ENCODE data around the gene CAMK2N1. TPM values are rescaled to one million over a fixed set of nuclear protein-coding genes. Genes with fewer than 3 reads are reported as not detected.

The CAMK2N1 gene
- total RNA-seq, 1 donor, result 0.36 TPM

- no peak overlapping the region for H2AFZ ChIP-seq (ENCODE audit: low read length)
- no peak overlapping the region for H3K27ac ChIP-seq (ENCODE audit: low read depth, low read length)
- peak; percentile 58 for DNase-seq (ENCODE audit: insufficient read length, low spot score, missing footprints)
- H3K4me2 ChIP-seq (ENCODE audit: insufficient read depth, low read length), result no peak overlapping the region
- no peaks in the 10 kb centered on the region for H4K20me1 ChIP-seq (ENCODE audit: insufficient read depth, low read length)
- H3K27me3 ChIP-seq (ENCODE audit: insufficient read depth, low read length), result peaks cover 49% of the 10 kb centered on the region
- H3K79me2 ChIP-seq (ENCODE audit: insufficient read depth, low read length), result no peaks in the 10 kb centered on the region
- no peak overlapping the region for H3K4me3 ChIP-seq (ENCODE audit: insufficient read depth, low read length)
- H3K4me1 ChIP-seq (ENCODE audit: insufficient read depth, low read length), result no peaks in the 10 kb centered on the region
- TF ChIP-seq CTCF (IDR thresholded peaks at IDR 0.05; ENCODE audit: extremely low read depth, low read depth, low read length), result no peak
- no peaks in the 10 kb centered on the region for H3K36me3 ChIP-seq (ENCODE audit: insufficient read depth, low read length)
- no peaks in the 10 kb centered on the region for H3K9me3 ChIP-seq (ENCODE audit: low read depth, low read length)
Observed at GRCh38 chr1:20480951-20481617, 4.9 kb downstream of the CAMK2N1 start.

GRCh38 chr1:20480243-20480944 is 5.6 kb downstream of the CAMK2N1 start:
- H2AFZ ChIP-seq (ENCODE audit: low read length), result no peak overlapping the region
- H3K4me1 ChIP-seq (ENCODE audit: insufficient read depth, low read length), result no peaks in the 10 kb centered on the region
- peaks cover 52% of the 10 kb centered on the region for H3K27me3 ChIP-seq (ENCODE audit: insufficient read depth, low read length)
- no peaks in the 10 kb centered on the region for H3K36me3 ChIP-seq (ENCODE audit: insufficient read depth, low read length)
- no peak overlapping the region for H3K4me2 ChIP-seq (ENCODE audit: insufficient read depth, low read length)
- TF ChIP-seq CTCF (IDR thresholded peaks at IDR 0.05; ENCODE audit: extremely low read depth, low read depth, low read length), result no peak
- no peak overlapping the region for H3K27ac ChIP-seq (ENCODE audit: low read depth, low read length)
- H3K9me3 ChIP-seq (ENCODE audit: low read depth, low read length), result no peaks in the 10 kb centered on the region
- no peaks in the 10 kb centered on the region for H3K79me2 ChIP-seq (ENCODE audit: insufficient read depth, low read length)
- H3K4me3 ChIP-seq (ENCODE audit: insufficient read depth, low read length), result no peak overlapping the region
- no peaks in the 10 kb centered on the region for H4K20me1 ChIP-seq (ENCODE audit: insufficient read depth, low read length)
- peak; percentile 36 for DNase-seq (ENCODE audit: insufficient read length, low spot score, missing footprints)

- no peak overlapping the region for H3K27ac ChIP-seq (ENCODE audit: low read depth, low read length)
- H3K36me3 ChIP-seq (ENCODE audit: insufficient read depth, low read length), result no peaks in the 10 kb centered on the region
- H3K4me1 ChIP-seq (ENCODE audit: insufficient read depth, low read length), result no peaks in the 10 kb centered on the region
- H3K27me3 ChIP-seq (ENCODE audit: insufficient read depth, low read length), result peaks cover 50% of the 10 kb centered on the region
- TF ChIP-seq CTCF (IDR thresholded peaks at IDR 0.05; ENCODE audit: extremely low read depth, low read depth, low read length), result no peak
- H3K9me3 ChIP-seq (ENCODE audit: low read depth, low read length), result no peaks in the 10 kb centered on the region
- no peaks in the 10 kb centered on the region for H3K79me2 ChIP-seq (ENCODE audit: insufficient read depth, low read length)
- no peak overlapping the region for H3K4me3 ChIP-seq (ENCODE audit: insufficient read depth, low read length)
- H4K20me1 ChIP-seq (ENCODE audit: insufficient read depth, low read length), result no peaks in the 10 kb centered on the region
- no peak overlapping the region for H3K4me2 ChIP-seq (ENCODE audit: insufficient read depth, low read length)
- H2AFZ ChIP-seq (ENCODE audit: low read length), result no peak overlapping the region
- peak; percentile 62 for DNase-seq (ENCODE audit: insufficient read length, low spot score, missing footprints)
Observed at GRCh38 chr1:20479840-20480239, 6.2 kb downstream of the CAMK2N1 start.

- peak; percentile 3 for DNase-seq (ENCODE audit: insufficient read length, low spot score, missing footprints)
- Histone ChIP-seq H3K4me1 (ENCODE audit: insufficient read depth, low read length) (no peaks in the 10 kb centered on the region), H3K4me2 (ENCODE audit: insufficient read depth, low read length) (no peak overlapping the region), H3K36me3 (ENCODE audit: insufficient read depth, low read length) (no peaks in the 10 kb centered on the region), H3K79me2 (ENCODE audit: insufficient read depth, low read length) (no peaks in the 10 kb centered on the region), H4K20me1 (ENCODE audit: insufficient read depth, low read length) (no peaks in the 10 kb centered on the region), H3K27ac (ENCODE audit: low read depth, low read length) (no peak overlapping the region), H3K9me3 (ENCODE audit: low read depth, low read length) (no peaks in the 10 kb centered on the region), H2AFZ (ENCODE audit: low read length) (no peak overlapping the region), H3K4me3 (ENCODE audit: insufficient read depth, low read length) (no peak overlapping the region), H3K27me3 (ENCODE audit: insufficient read depth, low read length) (peaks cover 46% of the 10 kb centered on the region)
- no peak for TF ChIP-seq CTCF (IDR thresholded peaks at IDR 0.05; ENCODE audit: extremely low read depth, low read depth, low read length)
Observed at GRCh38 chr1:20478057-20478635, 7.9 kb downstream of the CAMK2N1 start.
